Measurements from ENCODE around the gene CD28. TPM values are rescaled to one million over a fixed set of nuclear protein-coding genes. Genes with fewer than 3 reads are reported as not detected.

Gene CD28
- total and polyA plus RNA-seq, 10 of the 15 experiments (the other 5 are each of a cell fraction or from before 2014, with no cell fraction given), result 0.03 to 0.23 (median 0.04) TPM; not detected in 7

DNA sequence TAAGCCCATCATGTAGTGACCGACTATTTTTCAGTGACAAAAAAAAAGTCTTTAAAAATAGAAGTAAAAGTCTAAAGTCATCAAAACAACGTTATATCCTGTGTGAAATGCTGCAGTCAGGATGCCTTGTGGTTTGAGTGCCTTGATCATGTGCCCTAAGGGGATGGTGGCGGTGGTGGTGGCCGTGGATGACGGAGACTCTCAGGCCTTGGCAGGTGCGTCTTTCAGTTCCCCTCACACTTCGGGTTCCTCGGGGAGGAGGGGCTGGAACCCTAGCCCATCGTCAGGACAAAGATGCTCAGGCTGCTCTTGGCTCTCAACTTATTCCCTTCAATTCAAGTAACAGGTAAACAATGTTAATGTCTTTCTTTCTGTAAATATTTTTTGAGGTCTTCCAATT lies at the start of gene CD28 (continued):
- TF ChIP-seq KDM1A (IDR thresholded peaks at IDR 0.05; ENCODE audit: borderline replicate concordance) (no peak), IKZF1 (conservative IDR thresholded peaks at IDR 0.05) (peak; percentile 64; the same call in 1 of the 2 replicates), TARDBP (IDR thresholded peaks at IDR 0.05; ENCODE audit: borderline replicate concordance) (no peak), JUND (IDR thresholded peaks at IDR 0.05; ENCODE audit: low read depth, low read length) (no peak), MAX (IDR thresholded peaks at IDR 0.05; ENCODE audit: low read depth, low read length) (no peak; the same call in 1 of the 2 replicates), MTA3 (IDR thresholded peaks at IDR 0.05; ENCODE audit: borderline replicate concordance, low read length) (peak; percentile 61; the same call in 1 of the 2 replicates), ESRRA (IDR thresholded peaks at IDR 0.05; ENCODE audit: low read length) (no peak), ZBTB40 (IDR thresholded peaks at IDR 0.05; ENCODE audit: borderline replicate concordance) (no peak), SUZ12 (IDR thresholded peaks at IDR 0.05; ENCODE audit: unreplicated experiment) (no peak), ZBTB11 (CRISPR knock-in tag; IDR thresholded peaks at IDR 0.05) (no peak), SMC3 (IDR thresholded peaks at IDR 0.05; ENCODE audit: borderline replicate concordance, low read length) (no peak)
- TF ChIP-seq, protein P1, sequence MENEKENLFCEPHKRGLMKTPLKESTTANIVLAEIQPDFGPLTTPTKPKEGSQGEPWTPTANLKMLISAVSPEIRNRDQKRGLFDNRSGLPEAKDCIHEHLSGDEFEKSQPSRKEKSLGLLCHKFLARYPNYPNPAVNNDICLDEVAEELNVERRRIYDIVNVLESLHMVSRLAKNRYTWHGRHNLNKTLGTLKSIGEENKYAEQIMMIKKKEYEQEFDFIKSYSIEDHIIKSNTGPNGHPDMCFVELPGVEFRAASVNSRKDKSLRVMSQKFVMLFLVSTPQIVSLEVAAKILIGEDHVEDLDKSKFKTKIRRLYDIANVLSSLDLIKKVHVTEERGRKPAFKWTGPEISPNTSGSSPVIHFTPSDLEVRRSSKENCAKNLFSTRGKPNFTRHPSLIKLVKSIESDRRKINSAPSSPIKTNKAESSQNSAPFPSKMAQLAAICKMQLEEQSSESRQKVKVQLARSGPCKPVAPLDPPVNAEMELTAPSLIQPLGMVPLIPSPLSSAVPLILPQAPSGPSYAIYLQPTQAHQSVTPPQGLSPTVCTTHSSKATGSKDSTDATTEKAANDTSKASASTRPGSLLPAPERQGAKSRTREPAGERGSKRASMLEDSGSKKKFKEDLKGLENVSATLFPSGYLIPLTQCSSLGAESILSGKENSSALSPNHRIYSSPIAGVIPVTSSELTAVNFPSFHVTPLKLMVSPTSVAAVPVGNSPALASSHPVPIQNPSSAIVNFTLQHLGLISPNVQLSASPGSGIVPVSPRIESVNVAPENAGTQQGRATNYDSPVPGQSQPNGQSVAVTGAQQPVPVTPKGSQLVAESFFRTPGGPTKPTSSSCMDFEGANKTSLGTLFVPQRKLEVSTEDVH (IDR thresholded peaks at IDR 0.05; ENCODE audit: low read depth, partially characterized antibody), result no peak
- TF ChIP-seq, protein P2, sequence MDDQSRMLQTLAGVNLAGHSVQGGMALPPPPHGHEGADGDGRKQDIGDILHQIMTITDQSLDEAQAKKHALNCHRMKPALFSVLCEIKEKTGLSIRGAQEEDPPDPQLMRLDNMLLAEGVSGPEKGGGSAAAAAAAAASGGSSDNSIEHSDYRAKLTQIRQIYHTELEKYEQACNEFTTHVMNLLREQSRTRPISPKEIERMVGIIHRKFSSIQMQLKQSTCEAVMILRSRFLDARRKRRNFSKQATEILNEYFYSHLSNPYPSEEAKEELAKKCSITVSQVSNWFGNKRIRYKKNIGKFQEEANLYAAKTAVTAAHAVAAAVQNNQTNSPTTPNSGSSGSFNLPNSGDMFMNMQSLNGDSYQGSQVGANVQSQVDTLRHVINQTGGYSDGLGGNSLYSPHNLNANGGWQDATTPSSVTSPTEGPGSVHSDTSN (IDR thresholded peaks at IDR 0.05; ENCODE audit: insufficient replicate concordance, low read depth, low read length), result no peak

Measured in GM12878 (cell line).